ENCODE results near the gene LINGO3. TPM values are rescaled to one million over a fixed set of nuclear protein-coding genes. Genes with fewer than 3 reads are reported as not detected.
A peak's percentile ranks its signal among the peaks of the same experiment; 100 is the strongest.

Gene LINGO3
- 0.42 TPM for total RNA-seq (2013)
- polyA plus RNA-seq (1 to 10 TPM in 2 of 3 donors, under 1 TPM in 1; 0.08 to 2.8 (median 2.2) TPM), polyA minus RNA-seq (1.1 and 1.8 TPM in 2 replicates), total RNA-seq (0 to 3.4 (median 0.91) reads per million in 11 experiments)

DNA sequence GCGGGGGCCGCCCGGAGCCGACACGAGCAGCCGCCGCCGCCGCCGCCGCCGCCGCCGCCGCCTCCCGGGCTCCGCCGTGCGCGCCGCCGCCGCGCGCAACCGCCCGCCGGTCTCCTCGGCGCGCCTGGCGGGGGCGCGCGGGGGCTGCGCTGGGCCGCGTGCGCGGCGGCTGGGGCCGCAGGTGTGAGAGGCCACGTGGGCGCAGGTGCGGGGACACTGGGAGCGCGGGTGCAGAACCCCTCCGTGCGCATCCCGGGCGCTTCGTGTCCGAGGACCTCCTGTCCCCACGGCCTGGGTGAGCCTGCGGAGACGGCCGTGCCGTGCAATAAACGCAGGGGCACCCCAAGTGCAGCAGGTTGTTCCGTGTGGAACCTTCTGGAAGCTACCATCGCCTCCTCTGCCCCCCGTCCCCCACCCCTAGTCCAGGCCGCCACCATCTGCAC is at the start of gene LINGO3:
TSS of gene LINGO3 (minus strand) at position 41 of the 443 bp plus-strand sequence. CDS start 16,378 bp downstream, outside the sequence.
- Histone ChIP-seq H3K79me2 (ENCODE audit: insufficient read depth, low read length) (no peaks in the 10 kb centered on the region), H3K4me2 (replicated peaks; ENCODE audit: extremely low read depth, low read length, poor library complexity, severe bottlenecking) (peak within 1 kb of the TSS; percentile 57), H3K27me3 (ENCODE audit: control insufficient read depth in 2 of 2, insufficient read depth in 2 of 2, low read length in 2 of 2) (peaks cover 32 to 82% of the 10 kb centered on the region in 2 donors), H4K20me1 (ENCODE audit: insufficient read depth, low read length) (no peaks in the 10 kb centered on the region), H3K9me3 (replicated peaks in 1 of 2; ENCODE audit: control insufficient read depth in 1 of 2, insufficient read depth in 1 of 2, low read length in 2 of 2) (peaks cover 0 to 7% of the 10 kb centered on the region in 2 donors), H3K4me1 (ENCODE audit: control insufficient read depth in 1 of 2, insufficient read depth in 2 of 2, low read length in 2 of 2) (peaks cover 6 to 26% of the 10 kb centered on the region in 2 donors), H2AFZ (ENCODE audit: insufficient read depth, low read depth, low read length, poor library complexity, severe bottlenecking) (no peak within 1 kb of the TSS), H3K27ac (ENCODE audit: low read depth in 1 of 2, low read length in 2 of 2) (no peak within 1 kb of the TSS), H3K36me3 (replicated peaks in 1 of 2; ENCODE audit: control insufficient read depth in 1 of 2, insufficient read depth in 2 of 2, low read length in 2 of 2) (no peaks in the 10 kb centered on the region), H3K4me3 (replicated peaks in 1 of 3; ENCODE audit: low read depth in 2 of 3, low read length in 3 of 3) (no peak within 1 kb of the TSS), H3K9ac (ENCODE audit: insufficient read depth, low read length, poor library complexity, severe bottlenecking) (no peak within 1 kb of the TSS)
- H3K36me3 Mint-ChIP-seq, result peaks cover 9 to 13% of the 10 kb centered on the region in 2 donors
- WGBS (ENCODE audit: insufficient coverage), result 3% methylated on average over 63 of the region's 63 CpGs
- DNase-seq, result no peak
- intact Hi-C loops (cut with micrococcal nuclease), result no loop called here
- H3K27ac Mint-ChIP-seq, result peak within 1 kb of the TSS in 1 of 7 donors; percentile 24
- TF ChIP-seq, protein P1, sequence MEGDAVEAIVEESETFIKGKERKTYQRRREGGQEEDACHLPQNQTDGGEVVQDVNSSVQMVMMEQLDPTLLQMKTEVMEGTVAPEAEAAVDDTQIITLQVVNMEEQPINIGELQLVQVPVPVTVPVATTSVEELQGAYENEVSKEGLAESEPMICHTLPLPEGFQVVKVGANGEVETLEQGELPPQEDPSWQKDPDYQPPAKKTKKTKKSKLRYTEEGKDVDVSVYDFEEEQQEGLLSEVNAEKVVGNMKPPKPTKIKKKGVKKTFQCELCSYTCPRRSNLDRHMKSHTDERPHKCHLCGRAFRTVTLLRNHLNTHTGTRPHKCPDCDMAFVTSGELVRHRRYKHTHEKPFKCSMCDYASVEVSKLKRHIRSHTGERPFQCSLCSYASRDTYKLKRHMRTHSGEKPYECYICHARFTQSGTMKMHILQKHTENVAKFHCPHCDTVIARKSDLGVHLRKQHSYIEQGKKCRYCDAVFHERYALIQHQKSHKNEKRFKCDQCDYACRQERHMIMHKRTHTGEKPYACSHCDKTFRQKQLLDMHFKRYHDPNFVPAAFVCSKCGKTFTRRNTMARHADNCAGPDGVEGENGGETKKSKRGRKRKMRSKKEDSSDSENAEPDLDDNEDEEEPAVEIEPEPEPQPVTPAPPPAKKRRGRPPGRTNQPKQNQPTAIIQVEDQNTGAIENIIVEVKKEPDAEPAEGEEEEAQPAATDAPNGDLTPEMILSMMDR (IDR thresholded peaks at IDR 0.05), result no peak
- H3K4me3 Mint-ChIP-seq, result peak within 1 kb of the TSS; percentile 27 to 92
- H3K27me3 Mint-ChIP-seq (ENCODE audit: low read depth in 3 of 3), result peaks cover 84 to 97% (median 91%) of the 10 kb centered on the region in 3 donors
- H3K4me1 Mint-ChIP-seq, result peaks cover 22% of the 10 kb centered on the region
- H3K9me3 Mint-ChIP-seq, result peaks cover 0 to 32% (median 13%) of the 10 kb centered on the region in 7 donors

DNA sequence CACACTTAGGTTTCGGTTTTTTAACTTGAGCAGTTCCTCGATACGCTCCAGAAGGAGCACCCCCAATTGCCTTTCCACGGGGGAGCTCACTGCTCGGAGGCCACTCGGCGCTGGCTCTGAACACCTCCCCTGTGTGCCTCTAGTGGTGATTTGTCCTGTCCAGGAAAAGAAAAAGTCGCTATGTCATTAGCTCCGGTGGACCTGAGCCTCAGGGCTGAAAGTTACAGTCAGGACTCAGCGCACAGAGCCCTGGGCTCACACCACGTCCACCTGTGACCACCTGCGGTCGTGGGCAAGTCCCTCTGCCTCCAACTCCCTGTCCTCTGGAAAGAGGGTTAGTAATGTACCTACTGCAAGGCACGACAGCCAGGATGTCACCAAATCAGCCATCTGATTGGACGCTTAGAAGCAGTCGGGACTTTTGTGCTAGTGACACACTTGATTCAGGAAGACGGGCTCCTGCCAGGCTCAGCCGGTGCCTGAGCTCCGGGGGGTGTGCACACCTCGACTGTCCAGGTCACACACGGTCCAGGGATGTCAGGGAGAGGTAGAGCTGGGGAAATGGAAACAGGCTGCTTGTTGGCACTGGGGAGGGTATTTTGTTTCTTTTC is 48.2 kb upstream of the LINGO3 start:
- TF ChIP-seq, protein P1 (IDR thresholded peaks at IDR 0.05), result no peak
- Histone ChIP-seq H3K4me1 (ENCODE audit: control insufficient read depth in 1 of 2, insufficient read depth in 2 of 2, low read length in 2 of 2) (no peaks in the 10 kb centered on the region), H4K20me1 (ENCODE audit: insufficient read depth, low read length) (no peaks in the 10 kb centered on the region), H3K4me2 (replicated peaks; ENCODE audit: extremely low read depth, low read length, poor library complexity, severe bottlenecking) (no peak overlapping the region), H3K27me3 (ENCODE audit: control insufficient read depth in 2 of 2, insufficient read depth in 2 of 2, low read length in 2 of 2) (peaks cover 2 to 26% of the 10 kb centered on the region in 2 donors), H3K9ac (ENCODE audit: insufficient read depth, low read length, poor library complexity, severe bottlenecking) (no peak overlapping the region), H3K27ac (ENCODE audit: low read depth in 1 of 2, low read length in 2 of 2) (no peak overlapping the region), H3K36me3 (replicated peaks in 1 of 2; ENCODE audit: control insufficient read depth in 1 of 2, insufficient read depth in 2 of 2, low read length in 2 of 2) (peaks cover 4 to 14% of the 10 kb centered on the region in 2 donors), H3K9me3 (replicated peaks in 1 of 2; ENCODE audit: control insufficient read depth in 1 of 2, insufficient read depth in 1 of 2, low read length in 2 of 2) (no peaks in the 10 kb centered on the region), H2AFZ (ENCODE audit: insufficient read depth, low read depth, low read length, poor library complexity, severe bottlenecking) (no peak overlapping the region), H3K79me2 (ENCODE audit: insufficient read depth, low read length) (no peaks in the 10 kb centered on the region), H3K4me3 (replicated peaks in 1 of 3; ENCODE audit: low read depth in 2 of 3, low read length in 3 of 3) (no peak overlapping the region)
- intact Hi-C loops (cut with micrococcal nuclease), result no loop called here
- WGBS (ENCODE audit: insufficient coverage), result 92% methylated on average over 20 of the region's 21 CpGs
- peaks cover 0 to 13% of the 10 kb centered on the region in 2 donors for H3K36me3 Mint-ChIP-seq
- H3K27me3 Mint-ChIP-seq (ENCODE audit: low read depth in 3 of 3), result peaks cover 23 to 29% (median 24%) of the 10 kb centered on the region in 3 donors
- no peaks in the 10 kb centered on the region for H3K4me1 Mint-ChIP-seq
- H3K9me3 Mint-ChIP-seq, result peaks cover 0 to 5% (median 0%) of the 10 kb centered on the region in 7 donors
- no peak for DNase-seq
- H3K4me3 Mint-ChIP-seq, result no peak overlapping the region
- H3K27ac Mint-ChIP-seq, result no peak overlapping the region

Measured in CD14-positive monocyte (primary cell).